OCI-M2 (cell line): ENCODE results near the gene IDH3A.
"Not testable (repeated sequence)": the region's sequence is repeated elsewhere in the genome, so short reads cannot be mapped to it uniquely, and the experiment has no call there.

Experiments used
- DNase-seq: peaks from one replicate; lab custom pipeline; 2025; ENCODE audit not compliant: unreplicated experiment; lab: John Stamatoyannopoulos, UW

The IDH3A gene

DNA sequence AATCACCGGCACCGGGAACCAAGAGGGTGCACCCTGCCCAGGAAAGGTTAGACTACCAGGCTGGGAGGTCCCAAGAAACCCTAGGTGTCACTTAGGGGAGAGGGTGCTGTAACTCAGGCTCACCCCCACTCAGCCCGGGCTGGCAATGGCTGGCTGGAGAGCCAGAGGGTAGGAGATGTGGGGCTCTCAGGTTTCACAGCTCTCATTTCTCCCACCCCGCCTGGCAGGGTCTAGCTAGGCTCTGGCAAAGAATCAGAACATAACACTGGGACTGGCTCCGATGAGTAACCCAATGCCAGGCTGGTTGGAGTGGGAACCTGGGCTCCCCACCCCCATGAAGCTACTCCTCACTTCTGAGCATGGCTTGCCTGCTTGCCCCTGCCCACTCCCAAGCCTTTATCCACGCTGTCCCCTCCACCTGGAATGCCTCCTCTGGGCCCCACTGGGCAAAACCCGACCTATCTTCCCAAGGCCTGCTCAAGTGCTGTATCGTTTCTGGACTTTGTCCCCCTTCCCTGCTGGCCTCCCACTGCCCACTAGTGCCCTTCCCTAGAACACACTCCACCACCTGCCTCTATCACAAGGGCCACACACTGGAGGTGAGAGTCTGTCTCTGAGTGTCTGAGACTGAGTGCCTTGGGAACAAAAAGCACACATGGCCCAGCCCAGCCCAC lies 19.9 kb upstream of the IDH3A start:
- DNase-seq, result no peak

DNA sequence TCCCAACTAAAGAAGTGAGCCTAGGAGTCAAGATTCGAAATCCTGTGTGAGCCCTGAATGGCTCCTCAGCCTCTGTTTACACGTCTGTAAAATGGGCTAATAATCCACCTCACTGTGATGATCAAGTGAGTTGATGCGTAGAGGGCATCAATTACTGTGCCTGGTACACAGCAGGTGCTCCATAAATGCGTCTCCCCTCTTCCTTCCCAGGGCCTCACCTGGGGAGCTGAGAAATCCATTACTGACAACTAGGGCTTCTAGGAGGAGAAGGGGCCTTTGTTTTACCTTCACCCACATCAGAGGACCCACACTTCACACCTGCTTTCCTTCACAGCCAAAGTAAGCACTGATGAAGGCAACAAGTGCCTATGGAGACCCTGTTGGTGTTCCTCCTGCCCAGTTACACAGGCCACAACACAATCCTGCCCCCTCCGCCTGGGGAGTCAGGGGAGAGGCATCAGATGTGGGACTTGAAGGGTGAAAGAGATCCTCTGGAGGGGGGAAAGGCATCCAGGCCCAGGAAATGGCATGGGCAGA lies 19.3 kb upstream of the IDH3A start:
- no peak for DNase-seq

- DNase-seq, result no peak
These were observed 18.5 kb upstream of the IDH3A start for GRCh38 chr15:78130466-78131294.

- DNase-seq, result no peak
These were observed 17.7 kb upstream of the IDH3A start, which contains the start of gene CIB2 for GRCh38 chr15:78131295-78132061. CIB2 (minus strand) TSS chr15:78131445; CDS start chr15:78131215, 230 bp downstream.

DNA sequence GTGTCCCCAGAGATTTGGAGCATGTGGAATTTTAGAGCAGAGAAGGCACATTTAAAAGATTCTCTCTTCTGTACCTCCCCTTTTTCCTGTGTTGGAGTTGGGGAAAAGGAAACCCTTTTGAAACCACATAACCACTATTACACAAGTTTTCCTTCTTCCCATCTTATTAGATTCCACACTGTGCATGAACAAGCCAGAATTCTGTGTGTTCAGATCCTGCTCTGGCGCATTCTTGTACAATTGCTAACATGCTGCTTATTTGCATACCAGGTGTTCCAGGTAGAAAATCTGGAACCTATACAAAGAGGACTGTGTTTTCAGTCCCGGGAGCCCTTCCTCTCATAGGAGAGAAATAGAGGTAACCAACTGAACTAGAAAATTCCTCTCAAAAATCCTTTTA lies 15.4 kb upstream of the IDH3A start:
- DNase-seq, result no peak

DNA sequence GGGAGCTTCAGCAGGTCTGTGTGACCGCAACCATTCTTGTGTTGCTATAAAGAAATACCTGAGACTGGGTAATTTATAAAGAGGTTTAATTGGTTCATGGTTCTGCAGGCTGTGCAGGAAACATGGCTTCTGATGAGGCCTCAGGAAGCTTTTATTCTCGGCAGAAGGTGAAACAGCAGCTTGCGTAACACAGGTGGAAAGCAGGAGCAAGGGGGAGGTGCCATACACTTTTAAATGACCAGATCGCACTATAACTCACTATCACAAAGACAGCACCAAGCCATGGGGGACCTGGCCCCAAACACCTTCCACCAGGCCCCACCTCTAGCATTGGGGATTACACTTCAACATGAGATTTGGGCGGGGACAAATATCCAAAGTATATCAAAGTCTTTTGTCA lies 9.6 kb upstream of the IDH3A start:
- DNase-seq, result no peak

DNA sequence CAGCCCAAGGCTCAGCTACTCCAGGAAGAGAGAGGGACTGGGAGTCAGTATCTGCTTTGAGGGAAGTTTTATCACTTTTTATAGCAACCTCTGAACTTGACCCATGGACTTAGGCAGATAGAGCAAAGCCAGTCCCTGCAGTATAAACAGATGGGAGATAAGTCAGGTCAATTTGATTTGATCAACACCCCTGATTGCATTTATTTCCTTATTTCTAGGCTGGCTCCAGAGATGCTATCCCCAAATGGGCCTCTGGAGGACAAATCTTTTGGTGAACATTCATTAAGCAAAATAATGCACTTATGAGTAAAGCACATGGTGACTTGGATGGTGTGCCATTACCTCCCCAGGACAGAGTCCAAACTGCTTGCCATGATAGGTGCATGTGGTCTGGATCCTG lies 8.9 kb upstream of the IDH3A start:
- DNase-seq, result no peak

DNA sequence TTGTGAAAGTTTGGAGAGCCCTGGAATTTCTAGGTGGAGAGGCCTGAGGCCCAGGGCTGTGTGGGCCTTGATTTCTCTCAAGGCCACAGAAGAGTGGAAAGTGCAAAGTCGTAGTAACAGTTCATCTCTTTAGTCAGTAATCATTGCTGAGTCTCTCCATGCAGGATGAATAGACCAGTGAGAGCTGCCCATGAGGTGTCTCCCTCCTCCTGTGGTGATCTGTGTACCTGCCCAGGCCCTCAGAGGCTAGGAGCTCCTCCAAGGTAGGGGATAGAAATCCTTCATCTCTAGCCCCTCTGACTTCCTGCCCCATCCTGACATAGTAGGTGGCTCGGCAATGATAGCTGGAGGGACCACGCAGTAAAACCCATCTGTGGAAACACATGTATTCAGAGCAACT lies 6.8 kb upstream of the IDH3A start:
- DNase-seq, result no peak

DNA sequence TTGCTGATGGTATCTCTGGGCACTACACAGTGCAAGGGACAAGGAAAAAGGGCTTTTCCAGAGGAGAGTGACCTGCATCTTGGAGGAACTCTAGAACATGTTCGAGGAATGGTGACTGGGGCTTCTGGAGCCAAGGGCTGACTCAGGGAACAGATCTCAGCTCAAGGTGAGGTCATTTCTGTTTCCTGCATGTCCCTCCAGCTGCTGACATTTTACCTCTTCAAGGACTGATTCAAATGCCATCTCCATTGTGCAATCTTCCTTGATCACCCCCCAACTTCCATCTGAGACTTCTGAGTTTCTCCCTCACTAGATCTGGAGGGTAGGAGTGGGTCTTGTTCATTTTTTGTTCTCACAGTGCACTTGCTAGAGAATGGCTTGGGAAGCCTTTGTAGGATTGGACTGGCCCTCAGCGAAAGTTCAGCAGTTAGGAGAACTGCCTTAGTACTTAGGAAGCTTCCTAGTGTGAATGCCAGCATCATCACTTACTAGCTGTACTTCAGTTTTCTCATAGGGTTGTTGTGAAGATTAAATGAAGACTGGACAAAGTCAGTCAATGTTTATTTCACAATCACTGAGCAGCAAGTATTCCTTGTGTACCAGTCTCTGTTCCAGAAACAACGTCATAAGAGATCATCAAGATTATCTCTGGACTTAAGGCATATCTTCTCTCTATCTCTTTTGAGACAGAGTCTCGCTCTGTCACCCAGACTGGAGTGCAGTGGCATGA lies 2.6 kb upstream of the IDH3A start:
- no peak for DNase-seq

DNA sequence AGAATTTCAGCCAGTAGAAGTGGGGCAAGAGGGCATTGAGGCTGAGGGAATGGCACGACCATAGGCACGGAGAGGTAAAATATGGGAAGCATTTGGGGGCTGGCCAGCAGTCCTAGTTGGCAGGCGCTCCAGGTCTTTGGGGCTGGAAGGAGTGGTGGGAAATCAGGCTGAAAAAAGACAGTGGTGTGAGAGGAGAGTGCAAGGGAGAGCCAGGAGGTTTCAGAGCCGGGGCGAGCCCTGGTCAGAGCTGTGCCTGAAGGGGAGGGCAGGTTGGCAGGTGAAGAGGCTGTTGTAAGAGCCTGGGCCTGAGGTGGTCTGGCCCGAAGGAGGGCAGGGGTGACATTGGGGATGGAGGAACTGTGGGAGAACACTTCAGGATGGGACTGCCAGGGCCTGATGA lies 1.6 kb upstream of the IDH3A start:
- no peak for DNase-seq

DNA sequence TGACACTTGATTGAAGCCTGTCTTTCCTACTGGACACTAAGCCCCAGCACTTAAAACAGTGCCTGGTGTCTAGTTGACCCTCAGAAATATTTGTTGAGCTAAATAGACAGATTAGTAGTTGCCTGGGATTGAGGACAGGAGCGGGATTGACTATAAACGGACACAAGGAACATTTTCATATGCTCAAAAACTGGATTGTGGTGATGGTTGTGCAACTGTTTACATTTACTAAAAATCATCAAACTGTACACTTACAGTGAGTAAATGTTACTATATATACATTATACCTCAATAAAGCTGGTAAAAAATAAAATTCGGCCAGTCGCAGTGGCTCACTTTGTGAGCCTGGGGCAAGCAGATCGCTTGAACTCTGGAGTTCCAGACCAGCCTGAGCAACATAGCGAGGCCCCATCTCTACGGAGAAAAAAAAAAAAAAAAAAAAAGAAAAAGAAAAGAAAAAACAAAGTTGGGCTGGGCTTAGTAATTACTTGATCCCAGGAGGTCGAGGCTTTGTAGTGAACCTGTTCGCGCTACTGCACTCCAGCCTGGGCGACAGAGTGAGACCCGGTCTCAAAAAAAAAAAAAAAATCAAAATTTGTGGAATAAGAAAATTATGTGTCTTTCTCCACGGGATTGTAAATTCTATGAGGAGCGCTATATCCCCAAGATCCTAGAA lies 632 bp upstream of the IDH3A start:
- no peak for DNase-seq

GRCh38 chr15:78149805-78150751 lies 916 bp downstream of the IDH3A start:
- DNase-seq, result no peak

- DNase-seq, result not testable (repeated sequence)
These were observed 1.9 kb downstream of the IDH3A start for GRCh38 chr15:78151075-78151474.

DNA sequence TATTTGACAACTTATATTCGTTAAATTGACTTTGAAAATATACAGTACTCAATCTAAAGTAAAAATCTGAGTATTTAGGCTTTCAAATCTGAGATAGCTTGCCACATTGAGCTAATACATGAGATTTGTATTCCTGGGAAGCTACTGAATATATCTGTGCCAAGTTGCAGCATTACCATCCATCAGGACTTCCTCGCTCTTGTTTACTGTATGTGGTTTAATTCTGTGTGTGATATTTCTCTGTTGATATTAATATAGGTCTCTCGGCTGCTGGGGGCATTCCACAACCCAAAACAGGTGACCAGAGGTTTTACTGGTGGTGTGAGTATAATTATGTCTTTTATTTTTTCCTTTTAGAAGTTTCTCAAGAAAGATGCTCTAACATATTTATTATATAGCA lies 5.8 kb downstream of the IDH3A start:
- DNase-seq, result no peak

GRCh38 chr15:78155355-78155939 lies 6.3 kb downstream of the IDH3A start:
- no peak for DNase-seq

GRCh38 chr15:78156653-78157052 lies 7.5 kb downstream of the IDH3A start:
- DNase-seq, result no peak

DNA sequence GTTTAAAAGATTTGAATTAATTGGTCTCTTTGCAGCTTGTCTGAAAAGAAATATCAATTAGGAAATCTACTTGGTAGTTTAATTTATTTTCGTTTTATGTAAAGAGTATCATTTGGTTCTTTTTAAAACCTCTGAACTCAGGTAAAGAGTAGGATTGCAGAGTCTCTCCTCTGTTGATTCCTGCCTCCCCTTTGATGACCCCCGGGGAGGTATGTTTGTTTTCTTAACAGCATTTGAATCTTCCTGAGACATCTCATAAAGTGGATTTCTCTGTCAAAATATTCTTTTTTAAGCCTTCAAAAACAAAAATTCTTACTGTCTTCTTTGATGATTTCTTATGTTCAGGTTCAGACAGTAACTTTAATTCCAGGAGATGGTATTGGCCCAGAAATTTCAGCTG lies 8.0 kb downstream of the IDH3A start:
- no peak for DNase-seq

GRCh38 chr15:78159395-78159794 lies 10.2 kb downstream of the IDH3A start:
- no peak for DNase-seq

DNA sequence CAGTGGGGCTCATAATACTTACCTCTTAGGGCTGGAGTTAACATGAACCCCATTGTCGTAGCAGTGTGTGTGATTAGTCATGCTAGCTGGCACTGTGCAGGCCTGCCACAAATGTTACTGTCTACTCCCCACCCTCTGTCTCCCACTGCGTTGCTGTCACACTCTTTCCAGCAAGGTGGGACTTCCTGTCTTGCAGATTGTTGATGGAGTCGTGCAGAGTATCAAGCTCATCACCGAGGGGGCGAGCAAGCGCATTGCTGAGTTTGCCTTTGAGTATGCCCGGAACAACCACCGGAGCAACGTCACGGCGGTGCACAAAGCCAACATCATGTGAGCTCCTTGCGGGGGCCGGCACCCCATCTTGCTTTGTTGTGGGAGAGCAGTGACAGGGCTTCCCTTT lies 12.9 kb downstream of the IDH3A start:
- no peak for DNase-seq
